ENCODE data around the gene RRH. TPM values are rescaled to one million over a fixed set of nuclear protein-coding genes. Genes with fewer than 3 reads are reported as not detected.
"Not testable (repeated sequence)": the region's sequence is repeated elsewhere in the genome, so short reads cannot be mapped to it uniquely, and the experiment has no call there.

RRH gene
- polyA plus RNA-seq, 3 donors, result not detected

GRCh38 chr4:109850601-109851000 is 22.8 kb downstream of the RRH start:
- H3K27me3 Mint-ChIP-seq (ENCODE audit: low read depth in 3 of 3), result peaks cover 0 to 6% (median 1%) of the 10 kb centered on the region in 3 donors
- no peaks in the 10 kb centered on the region for H3K36me3 ChIP-seq (replicated peaks in 1 of 2; ENCODE audit: control insufficient read depth in 1 of 2, insufficient read depth in 2 of 2, low read length in 2 of 2)
- no peaks in the 10 kb centered on the region for H4K20me1 ChIP-seq (ENCODE audit: insufficient read depth, low read length)
- no peak overlapping the region for H3K4me3 Mint-ChIP-seq
- no peak for DNase-seq
- H2AFZ ChIP-seq (ENCODE audit: insufficient read depth, low read depth, low read length, poor library complexity, severe bottlenecking), result no peak overlapping the region
- no peak overlapping the region for H3K4me2 ChIP-seq (replicated peaks; ENCODE audit: extremely low read depth, low read length, poor library complexity, severe bottlenecking)
- no peak overlapping the region for H3K27ac ChIP-seq (ENCODE audit: low read depth in 1 of 2, low read length in 2 of 2)
- peaks cover 0 to 6% (median 1%) of the 10 kb centered on the region in 7 donors for H3K9me3 Mint-ChIP-seq
- H3K4me1 ChIP-seq (ENCODE audit: control insufficient read depth in 1 of 2, insufficient read depth in 2 of 2, low read length in 2 of 2), result no peaks in the 10 kb centered on the region
- no peaks in the 10 kb centered on the region for H3K27me3 ChIP-seq (ENCODE audit: control insufficient read depth in 2 of 2, insufficient read depth in 2 of 2, low read length in 2 of 2)
- no peaks in the 10 kb centered on the region for H3K79me2 ChIP-seq (ENCODE audit: insufficient read depth, low read length)
- no peak overlapping the region for H3K9ac ChIP-seq (ENCODE audit: insufficient read depth, low read length, poor library complexity, severe bottlenecking)
- H3K27ac Mint-ChIP-seq, result no peak overlapping the region
- H3K4me3 ChIP-seq (replicated peaks in 1 of 3; ENCODE audit: low read depth in 2 of 3, low read length in 3 of 3), result no peak overlapping the region
- intact Hi-C loops (cut with micrococcal nuclease), result no loop called here
- no peaks in the 10 kb centered on the region for H3K9me3 ChIP-seq (replicated peaks in 1 of 2; ENCODE audit: control insufficient read depth in 1 of 2, insufficient read depth in 1 of 2, low read length in 2 of 2)
- H3K36me3 Mint-ChIP-seq, result no peaks in the 10 kb centered on the region
- H3K4me1 Mint-ChIP-seq, result peaks cover 5% of the 10 kb centered on the region
- 71% methylated on average over 4 of the region's 5 CpGs for WGBS (ENCODE audit: insufficient coverage)
- TF ChIP-seq CTCF (IDR thresholded peaks at IDR 0.05), result no peak

- H3K4me2 ChIP-seq (replicated peaks; ENCODE audit: extremely low read depth, low read length, poor library complexity, severe bottlenecking); H3K27me3 ChIP-seq (ENCODE audit: control insufficient read depth in 2 of 2, insufficient read depth in 2 of 2, low read length in 2 of 2); H3K4me1 ChIP-seq (ENCODE audit: control insufficient read depth in 1 of 2, insufficient read depth in 2 of 2, low read length in 2 of 2); H3K36me3 ChIP-seq (replicated peaks in 1 of 2; ENCODE audit: control insufficient read depth in 1 of 2, insufficient read depth in 2 of 2, low read length in 2 of 2); H3K4me3 ChIP-seq (replicated peaks in 1 of 3; ENCODE audit: low read depth in 2 of 3, low read length in 3 of 3); H3K9ac ChIP-seq (ENCODE audit: insufficient read depth, low read length, poor library complexity, severe bottlenecking); H3K4me3 Mint-ChIP-seq; DNase-seq; H3K27ac ChIP-seq (ENCODE audit: low read depth in 1 of 2, low read length in 2 of 2); H3K27me3 Mint-ChIP-seq (ENCODE audit: low read depth in 3 of 3); H3K4me1 Mint-ChIP-seq; H3K79me2 ChIP-seq (ENCODE audit: insufficient read depth, low read length); H2AFZ ChIP-seq (ENCODE audit: insufficient read depth, low read depth, low read length, poor library complexity, severe bottlenecking); H4K20me1 ChIP-seq (ENCODE audit: insufficient read depth, low read length); H3K36me3 Mint-ChIP-seq; H3K27ac Mint-ChIP-seq; intact Hi-C loops (cut with micrococcal nuclease): not testable (repeated sequence)
- H3K9me3 ChIP-seq (replicated peaks in 1 of 2; ENCODE audit: control insufficient read depth in 1 of 2, insufficient read depth in 1 of 2, low read length in 2 of 2), result peaks cover 11 to 18% of the 10 kb centered on the region in 2 donors
- 95% methylated on average over 3 of the region's 4 CpGs for WGBS (ENCODE audit: insufficient coverage)
- peaks cover 11 to 21% (median 15%) of the 10 kb centered on the region in 7 donors for H3K9me3 Mint-ChIP-seq
These were observed 31.9 kb downstream of the RRH start for GRCh38 chr4:109859426-109860300.

All from CD14-positive monocyte (primary cell).